ENCODE measurements around the gene SOCS2. TPM values are rescaled to one million over a fixed set of nuclear protein-coding genes. Genes with fewer than 3 reads are reported as not detected.

SOCS2 gene
- total and polyA plus RNA-seq, 2 of the 13 experiments (the other 11 are each of a cell fraction or from before 2014, with no cell fraction given), result 0.62 to 1.5 TPM

GRCh38 chr12:93536111-93536765, 36.2 kb upstream of the SOCS2 start:
- TF ChIP-seq ZNF326 (CRISPR knock-in tag; IDR thresholded peaks at IDR 0.05; ENCODE audit: borderline replicate concordance) (no peak), KLF6 (CRISPR knock-in tag; IDR thresholded peaks at IDR 0.05) (no peak), NFKB2 (CRISPR knock-in tag; IDR thresholded peaks at IDR 0.05; ENCODE audit: borderline replicate concordance) (no peak), ZFP36L1 (CRISPR knock-in tag; IDR thresholded peaks at IDR 0.05) (no peak), ZNF44 (CRISPR knock-in tag; IDR thresholded peaks at IDR 0.05) (no peak), ZNF616 (CRISPR knock-in tag; IDR thresholded peaks at IDR 0.05; ENCODE audit: low read depth) (no peak), SETDB1 (CRISPR knock-in tag; IDR thresholded peaks at IDR 0.05; ENCODE audit: borderline replicate concordance) (no peak), TMF1 (CRISPR knock-in tag; IDR thresholded peaks at IDR 0.05; ENCODE audit: low read depth) (no peak), EEA1 (CRISPR knock-in tag; IDR thresholded peaks at IDR 0.05; ENCODE audit: borderline replicate concordance) (no peak), ZNF546 (CRISPR knock-in tag; conservative IDR thresholded peaks at IDR 0.05) (no peak), ZNF775 (CRISPR knock-in tag; IDR thresholded peaks at IDR 0.05; ENCODE audit: borderline replicate concordance) (no peak), ZBTB39 (CRISPR knock-in tag; IDR thresholded peaks at IDR 0.05) (no peak), MXI1 (IDR thresholded peaks at IDR 0.05; ENCODE audit: borderline replicate concordance, low read depth, low read length) (no peak), NR1H2 (CRISPR knock-in tag; IDR thresholded peaks at IDR 0.05; ENCODE audit: borderline replicate concordance, low read depth) (no peak), U2AF1 (optimal IDR thresholded peaks at IDR 0.05; ENCODE audit: low read depth, low read length) (no peak), ZNF549 (CRISPR knock-in tag; IDR thresholded peaks at IDR 0.05) (no peak)
- TF ChIP-seq, protein P1, sequence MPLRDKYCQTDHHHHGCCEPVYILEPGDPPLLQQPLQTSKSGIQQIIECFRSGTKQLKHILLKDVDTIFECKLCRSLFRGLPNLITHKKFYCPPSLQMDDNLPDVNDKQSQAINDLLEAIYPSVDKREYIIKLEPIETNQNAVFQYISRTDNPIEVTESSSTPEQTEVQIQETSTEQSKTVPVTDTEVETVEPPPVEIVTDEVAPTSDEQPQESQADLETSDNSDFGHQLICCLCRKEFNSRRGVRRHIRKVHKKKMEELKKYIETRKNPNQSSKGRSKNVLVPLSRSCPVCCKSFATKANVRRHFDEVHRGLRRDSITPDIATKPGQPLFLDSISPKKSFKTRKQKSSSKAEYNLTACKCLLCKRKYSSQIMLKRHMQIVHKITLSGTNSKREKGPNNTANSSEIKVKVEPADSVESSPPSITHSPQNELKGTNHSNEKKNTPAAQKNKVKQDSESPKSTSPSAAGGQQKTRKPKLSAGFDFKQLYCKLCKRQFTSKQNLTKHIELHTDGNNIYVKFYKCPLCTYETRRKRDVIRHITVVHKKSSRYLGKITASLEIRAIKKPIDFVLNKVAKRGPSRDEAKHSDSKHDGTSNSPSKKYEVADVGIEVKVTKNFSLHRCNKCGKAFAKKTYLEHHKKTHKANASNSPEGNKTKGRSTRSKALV (CRISPR knock-in tag; IDR thresholded peaks at IDR 0.05), result no peak
- H3K4me2 ChIP-seq (ENCODE audit: low read depth, low read length), result no peak overlapping the region
- no peaks in the 10 kb centered on the region for H3K36me3 ChIP-seq (replicated peaks in 1 of 2; ENCODE audit: control insufficient read depth in 1 of 2, insufficient read depth in 2 of 2, low read length in 2 of 2)
- no peaks in the 10 kb centered on the region for H3K9me3 ChIP-seq (ENCODE audit: low read length)
- DNase-seq (ENCODE audit: low spot score), result no peak
- H3K79me2 ChIP-seq (ENCODE audit: insufficient read depth, low read length), result no peaks in the 10 kb centered on the region
- FAIRE-seq, result no peak
- intact Hi-C loops (cut with micrococcal nuclease; ENCODE audit: unreplicated experiment), result no loop called here
- POLR2A ChIA-PET, result no interaction called here
- peaks cover 6% of the 10 kb centered on the region for H3K4me1 ChIP-seq (ENCODE audit: insufficient read depth, low read length)
- WGBS (ENCODE audit: low lambda C conversion rate), result 11% methylated on average over 2 of the region's 2 CpGs
- H3K9ac ChIP-seq (ENCODE audit: insufficient read depth, low read depth, low read length), result no peak overlapping the region
- no peak for ATAC-seq
- H3K27ac ChIP-seq (ENCODE audit: extremely low read length, insufficient read depth, low read length), result no peak overlapping the region
- no peaks in the 10 kb centered on the region for H4K20me1 ChIP-seq (ENCODE audit: insufficient read depth, low read length)
- peaks cover 0 to 3% of the 10 kb centered on the region in 2 experiments; a peak in 1 of 5 replicates for H3K27me3 ChIP-seq (ENCODE audit: control insufficient read depth in 1 of 2, insufficient read depth in 2 of 2, low read length in 2 of 2)
- H2AFZ ChIP-seq (ENCODE audit: low read length), result no peak overlapping the region
- CTCF ChIA-PET (ENCODE audit: low intra/inter-chr PET ratio, low total read pairs), result no interaction called here
- in situ Hi-C loops (cut with HindIII; ENCODE audit: extremely low pct_ligation_motif_present, low pct_unique_long_range_greater_than_20kb), result no loop called here
- no peak overlapping the region for H3K4me3 ChIP-seq (replicated peaks in 1 of 3; ENCODE audit: insufficient read depth in 1 of 3, low read depth in 2 of 3, low read length in 3 of 3)
- BruUV-seq (replicated peaks), result no TSS peak
